NCI-H1436 (cell line): ENCODE data around the gene ANKRD18B.
"Not testable (repeated sequence)": the region's sequence is repeated elsewhere in the genome, so short reads cannot be mapped to it uniquely, and the experiment has no call there.

Source experiments
- DNase-seq: peaks from one replicate; lab custom pipeline; 2025; lab: John Stamatoyannopoulos, UW

Gene ANKRD18B

DNA sequence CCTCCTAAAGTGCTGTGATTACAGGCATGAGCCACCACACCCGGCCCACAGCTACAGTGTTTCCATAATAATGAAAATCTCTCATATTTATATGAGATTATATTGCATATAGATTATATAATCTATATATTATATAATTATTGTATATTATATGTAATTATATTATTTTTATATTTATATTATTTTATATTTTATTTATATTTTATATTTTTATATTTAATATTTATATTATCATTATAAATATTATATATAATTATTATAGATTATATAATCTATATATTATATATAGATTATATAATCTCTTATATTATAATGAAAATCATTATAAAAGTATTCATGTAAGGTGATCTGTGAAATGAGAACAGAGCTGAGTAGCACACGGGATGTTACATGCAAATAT is 11.5 kb downstream of the ANKRD18B start:
- DNase-seq, result no peak

DNA sequence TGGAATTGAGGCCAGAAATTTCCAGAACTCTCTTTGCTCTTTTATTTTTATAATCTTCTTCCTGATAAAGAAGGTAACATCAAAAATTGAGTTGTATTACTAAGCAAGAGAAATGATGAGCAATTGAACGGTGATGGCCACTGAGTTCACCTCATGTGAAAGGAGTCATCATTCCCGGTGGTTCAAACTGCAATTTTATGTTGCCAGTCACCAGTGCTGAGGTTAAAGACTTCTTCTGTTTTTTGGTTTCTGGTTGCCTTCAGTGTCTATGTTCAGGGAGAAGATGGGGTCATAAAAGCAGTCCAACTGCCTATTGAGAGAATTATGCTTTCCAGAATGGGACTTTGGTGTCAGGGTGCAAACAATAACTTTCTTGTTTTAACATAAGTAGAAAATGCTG is 19.4 kb downstream of the ANKRD18B start:
- DNase-seq, result not testable (repeated sequence)

DNA sequence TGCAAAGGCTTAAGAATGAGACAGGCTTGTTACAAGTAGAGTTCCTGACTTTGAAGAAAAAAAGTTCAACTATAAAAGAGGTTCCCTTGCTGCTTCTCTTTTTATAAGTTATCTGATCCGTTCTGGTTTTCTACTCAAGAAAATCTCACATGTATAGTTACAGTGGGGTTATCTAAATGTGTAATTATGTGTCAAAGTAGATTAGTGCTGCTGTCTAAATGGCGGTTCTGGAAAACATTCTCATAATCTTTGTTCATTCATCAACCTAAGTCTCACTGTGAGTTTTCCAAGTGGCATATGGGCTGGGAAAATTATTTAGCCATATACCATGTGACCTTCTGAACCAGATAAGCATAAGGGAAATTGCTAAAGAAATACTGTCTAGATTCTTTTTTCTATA is 21.7 kb downstream of the ANKRD18B start:
- DNase-seq, result not testable (repeated sequence)

DNA sequence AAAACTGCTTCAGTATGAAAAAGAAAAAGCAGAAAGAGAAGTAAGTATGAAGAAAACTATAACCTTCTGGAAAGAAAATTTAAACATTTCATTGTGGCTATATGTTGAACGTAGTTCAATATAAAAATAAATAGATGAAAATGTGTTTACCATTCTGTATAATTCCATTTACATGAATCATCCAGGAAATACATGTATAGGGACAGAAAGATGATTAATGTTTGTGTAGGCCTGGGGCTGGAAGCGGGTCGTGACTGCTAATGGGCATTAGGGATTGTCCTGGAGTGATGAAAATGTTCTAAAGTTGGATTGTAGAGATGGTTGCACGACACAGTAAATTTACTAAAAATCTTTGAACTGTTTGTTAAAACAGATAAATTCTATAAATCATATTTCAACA is 24.8 kb downstream of the ANKRD18B start:
- not testable (repeated sequence) for DNase-seq

DNA sequence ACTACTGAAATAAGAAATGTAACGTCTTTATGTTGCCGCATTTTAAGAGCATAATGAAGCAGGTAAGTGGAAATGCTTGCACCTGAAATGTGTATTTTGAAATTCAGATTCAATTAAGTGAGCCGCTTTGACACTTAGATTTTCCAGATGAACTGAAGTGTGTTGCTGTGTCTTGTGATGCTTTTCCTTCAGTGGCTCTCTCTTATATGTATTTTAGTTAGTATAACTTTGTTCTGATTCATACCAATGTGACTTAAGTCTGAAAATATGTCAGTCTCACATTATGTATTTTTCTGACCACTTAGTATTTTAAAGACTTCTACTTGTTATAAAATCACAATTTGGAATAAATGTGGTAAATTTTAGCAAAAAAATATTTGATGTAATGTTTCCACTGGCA is 25.4 kb downstream of the ANKRD18B start:
- DNase-seq, result not testable (repeated sequence)

DNA sequence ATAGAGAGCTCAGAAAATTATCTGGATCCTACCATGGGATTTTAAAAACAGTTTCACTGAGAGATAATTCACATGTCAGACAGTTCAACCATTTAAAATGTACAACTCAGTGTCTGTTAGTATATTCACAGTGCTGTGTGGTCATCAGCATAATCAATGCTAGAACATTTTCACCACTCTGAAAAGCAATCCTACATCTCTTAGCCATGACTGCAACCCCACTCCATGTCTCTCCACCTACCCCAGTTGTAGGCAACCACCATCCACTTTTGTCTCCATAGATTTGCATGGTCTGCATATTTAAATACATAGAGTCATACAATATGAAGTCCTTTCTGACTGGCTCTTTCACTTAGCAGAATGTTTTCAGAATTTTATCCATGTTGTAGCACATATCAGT is 27.1 kb downstream of the ANKRD18B start:
- not testable (repeated sequence) for DNase-seq

DNA sequence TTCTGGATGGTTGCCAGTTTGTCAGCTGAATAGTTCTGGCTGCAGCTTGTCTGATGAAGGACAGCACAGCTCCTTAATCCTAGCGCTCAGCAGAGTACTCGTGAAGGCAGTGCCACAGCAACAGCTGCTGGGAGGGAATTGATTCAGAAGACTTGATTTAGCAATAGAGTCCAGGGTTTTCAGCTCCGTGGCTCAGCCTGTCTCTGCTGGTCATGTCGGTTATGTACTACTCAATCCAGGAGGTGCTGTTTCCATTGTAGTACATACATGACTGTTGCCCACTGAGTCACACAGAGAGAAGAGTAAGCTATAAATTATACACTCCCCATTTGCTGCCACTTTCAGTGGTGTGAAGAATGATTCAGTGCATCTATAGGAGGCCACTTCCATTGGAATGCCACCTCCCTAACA is 28.3 kb downstream of the ANKRD18B start:
- not testable (repeated sequence) for DNase-seq

DNA sequence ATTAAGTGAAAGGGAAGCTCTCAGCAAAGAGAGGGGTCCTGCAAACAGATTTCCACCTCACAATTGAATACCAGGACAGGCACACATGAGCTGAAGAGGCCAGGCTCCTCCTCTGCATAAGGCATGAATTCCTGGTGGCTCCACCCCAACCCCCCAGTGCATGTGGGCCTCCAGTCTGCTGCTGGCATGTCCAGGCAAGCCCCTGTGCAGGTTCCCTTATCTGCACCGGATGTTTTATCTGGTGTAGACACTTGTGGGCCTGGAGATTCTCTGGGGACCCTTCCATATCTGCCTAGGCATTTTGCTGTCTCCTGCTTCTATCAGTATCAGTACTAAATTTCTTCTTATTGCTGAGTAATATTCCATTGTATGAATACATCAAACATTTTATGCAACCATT is 36.2 kb downstream of the ANKRD18B start:
- DNase-seq, result not testable (repeated sequence)

DNA sequence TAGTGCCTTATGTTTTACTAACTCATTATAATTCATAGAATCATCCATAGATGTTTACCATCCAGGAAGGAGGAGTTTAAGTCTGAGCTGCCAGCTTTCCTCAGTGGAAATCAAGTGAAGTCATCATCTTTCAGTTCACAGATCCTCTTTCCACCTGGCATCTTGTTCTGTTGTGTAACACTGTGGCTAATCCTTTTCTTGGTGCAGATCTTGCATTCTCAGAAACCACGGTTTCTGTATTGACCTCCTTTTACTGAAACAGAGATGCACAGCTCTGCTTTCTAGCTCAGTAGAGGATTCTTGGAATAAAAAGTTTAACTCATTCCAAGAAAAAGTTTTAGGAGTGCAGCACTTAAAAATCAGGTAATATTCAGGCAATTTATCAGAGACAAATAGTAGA is 38.1 kb downstream of the ANKRD18B start:
- DNase-seq, result not testable (repeated sequence)

DNA sequence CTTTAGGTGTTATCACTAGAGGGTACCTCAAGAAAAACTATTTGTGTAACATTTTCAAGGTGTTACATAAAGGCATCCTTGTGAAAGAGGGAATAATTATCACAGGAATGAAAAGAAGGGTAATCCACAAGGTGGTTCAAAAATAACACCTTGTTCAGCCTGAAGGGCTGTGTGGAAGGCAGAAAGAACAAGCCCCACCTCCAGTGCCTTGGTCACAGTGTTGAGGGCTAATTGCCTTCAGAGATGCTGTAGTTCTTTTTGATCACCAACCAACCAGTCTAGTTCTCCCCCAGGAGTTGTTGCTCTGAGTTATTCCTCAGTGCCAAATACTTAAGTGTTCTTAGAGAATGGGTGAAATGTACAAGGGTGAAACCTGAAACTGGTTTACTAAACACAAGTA is 43.7 kb downstream of the ANKRD18B start:
- not testable (repeated sequence) for DNase-seq

DNA sequence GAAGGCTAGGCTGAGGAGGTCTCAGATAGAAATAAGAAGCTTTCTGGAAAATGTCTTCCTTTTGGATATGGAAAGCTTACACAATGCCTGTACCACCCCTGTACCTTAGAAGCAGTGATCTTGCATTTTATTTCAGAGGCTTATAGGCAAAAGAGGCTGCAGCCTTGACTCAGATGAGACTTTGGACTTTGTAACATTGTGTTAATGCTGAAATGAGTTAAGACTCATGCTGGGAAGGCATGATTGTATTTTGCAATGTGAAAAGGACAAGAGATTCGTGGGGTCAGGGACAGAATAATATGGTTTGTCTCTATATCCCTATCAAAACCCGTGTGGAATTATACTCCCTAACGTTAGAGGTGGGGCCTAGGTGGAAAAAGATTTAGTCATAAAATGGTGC is 53.7 kb downstream of the ANKRD18B start:
- DNase-seq, result not testable (repeated sequence)

DNA sequence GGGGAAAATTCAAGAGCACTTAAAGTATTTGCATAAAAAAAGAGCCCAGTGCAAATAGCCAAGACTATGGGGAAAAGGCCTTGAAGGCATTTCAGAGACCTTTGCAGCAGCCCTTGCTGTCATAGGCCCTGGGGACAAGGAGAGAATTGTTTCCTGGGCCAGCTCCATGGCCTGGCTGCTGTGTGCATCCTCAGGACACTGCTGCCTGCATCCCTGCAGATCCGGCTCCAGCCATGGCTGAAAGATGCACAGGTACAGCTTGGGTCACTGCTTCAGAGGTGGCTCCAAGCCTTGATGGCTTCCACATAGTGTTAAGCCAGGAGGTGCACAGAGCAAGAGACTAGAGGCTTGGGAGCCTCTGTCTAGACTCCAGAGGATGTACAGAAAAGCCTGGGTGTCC is 55.9 kb downstream of the ANKRD18B start:
- not testable (repeated sequence) for DNase-seq

DNA sequence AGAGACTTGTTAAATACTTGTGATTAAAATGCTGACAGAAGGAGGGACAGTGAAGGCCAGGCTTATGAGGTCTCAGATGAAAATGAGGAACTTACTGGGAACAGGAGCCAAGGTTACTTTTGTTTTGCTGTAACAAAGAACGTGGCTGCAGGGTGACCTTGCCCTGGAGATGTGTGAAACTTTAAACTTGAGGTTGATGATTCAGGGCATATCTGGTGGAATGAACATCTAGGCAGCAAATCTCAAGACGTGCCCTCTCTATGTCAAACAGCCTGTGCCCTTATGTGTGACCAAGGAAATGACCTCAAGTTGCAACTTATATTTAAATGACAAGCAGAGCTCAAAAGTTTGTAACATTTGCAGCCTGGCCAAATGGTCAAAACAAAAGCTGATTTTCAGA is 58.6 kb downstream of the ANKRD18B start:
- not testable (repeated sequence) for DNase-seq

DNA sequence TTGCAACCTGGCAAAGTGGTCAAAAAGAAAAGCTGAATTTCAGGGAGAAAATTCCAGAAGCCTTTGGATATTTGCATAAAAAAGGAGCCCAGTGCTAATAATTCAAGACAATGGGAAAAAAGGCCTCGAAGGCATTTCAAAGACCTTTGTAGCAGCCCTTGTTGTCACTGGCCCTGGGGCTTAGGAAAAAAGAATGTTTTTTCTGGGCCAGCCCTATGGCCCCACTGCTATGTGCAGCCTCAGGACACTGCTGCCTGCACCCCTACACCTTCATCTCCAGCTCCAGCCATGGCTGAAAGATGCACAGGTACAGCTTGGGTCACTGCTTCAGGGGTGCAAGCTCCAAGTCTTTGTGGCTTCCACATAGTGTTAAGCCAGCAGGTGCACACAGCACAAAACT is 62.1 kb downstream of the ANKRD18B start:
- DNase-seq, result not testable (repeated sequence)

DNA sequence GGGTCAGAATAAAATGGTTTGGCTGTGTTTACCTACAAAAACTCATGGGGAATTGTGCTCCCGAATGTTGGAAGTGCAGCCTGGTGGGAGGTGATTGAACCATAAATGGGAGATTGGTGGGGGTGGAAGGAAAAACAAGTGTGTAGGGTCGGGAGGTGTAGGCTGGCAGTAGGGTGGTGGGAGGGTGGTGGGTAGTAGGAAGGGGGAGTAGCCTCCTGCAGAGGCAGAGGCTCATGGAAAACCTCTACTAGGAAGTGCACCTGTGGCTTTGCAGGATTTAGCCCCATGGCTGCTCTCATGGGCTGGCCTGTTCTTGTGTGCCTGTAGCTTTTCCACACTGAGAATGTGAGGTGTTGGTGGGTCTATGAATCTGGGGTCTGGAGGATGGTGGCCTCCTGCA is 63.7 kb downstream of the ANKRD18B start:
- DNase-seq, result not testable (repeated sequence)

DNA sequence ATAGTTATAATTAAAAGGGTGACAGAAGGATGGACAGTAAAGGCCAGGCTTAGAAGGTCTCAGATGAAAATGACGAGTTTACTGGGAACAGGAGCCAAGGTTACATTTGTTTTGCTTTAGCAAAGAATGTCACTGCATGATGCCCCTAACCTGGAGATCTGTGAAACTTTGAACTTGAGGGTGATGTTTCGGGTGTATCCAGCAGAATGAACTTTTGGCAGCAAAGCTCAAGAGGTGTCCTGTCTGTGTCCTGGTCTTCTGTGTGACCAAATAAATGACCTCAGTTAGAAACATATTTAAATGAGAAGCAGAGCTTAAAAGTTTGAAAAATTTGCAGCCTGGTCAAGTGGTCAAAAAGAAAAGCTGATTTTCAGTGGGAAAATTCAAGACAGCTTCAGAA is 64.8 kb downstream of the ANKRD18B start:
- not testable (repeated sequence) for DNase-seq

DNA sequence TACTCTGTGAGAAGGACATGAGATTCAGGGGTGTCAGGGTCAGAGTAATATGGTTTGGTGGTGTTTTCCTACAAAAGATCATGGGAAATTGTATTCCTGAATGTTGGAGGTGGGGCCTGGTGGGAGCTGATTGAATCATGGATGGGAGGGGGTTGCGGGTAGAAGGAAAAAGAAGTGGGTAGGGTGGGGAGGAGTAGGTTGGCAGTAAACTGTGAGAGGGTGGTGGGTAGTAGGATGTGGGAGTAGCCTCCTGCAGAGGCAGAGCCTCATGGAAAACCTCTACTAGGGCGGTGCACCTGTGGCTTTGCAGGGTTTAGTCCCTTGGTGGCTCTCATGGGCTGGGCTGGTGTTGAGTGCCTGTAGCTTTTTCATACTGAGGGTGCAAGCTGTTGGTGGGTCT is 66.8 kb downstream of the ANKRD18B start:
- not testable (repeated sequence) for DNase-seq

DNA sequence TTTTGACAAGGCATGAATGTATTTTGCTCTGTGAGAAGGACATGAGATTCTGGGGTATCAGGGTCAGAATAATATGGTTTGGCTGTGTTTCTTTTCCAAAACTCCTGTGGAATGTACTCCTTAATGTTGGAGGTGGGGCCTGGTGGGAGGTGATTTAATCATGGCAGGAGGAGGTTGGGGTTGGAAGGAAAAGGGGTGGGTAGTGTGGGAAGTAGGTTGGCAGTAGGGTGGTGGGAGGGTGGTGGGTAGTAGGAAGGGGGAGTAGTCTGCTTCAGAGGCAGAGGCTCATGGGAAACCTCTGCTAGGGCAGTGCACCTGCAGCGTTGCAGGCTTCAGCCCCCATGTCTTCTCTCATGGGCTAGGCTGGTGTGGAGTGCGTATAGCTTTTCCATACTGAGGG is 72.9 kb downstream of the ANKRD18B start:
- DNase-seq, result not testable (repeated sequence)

DNA sequence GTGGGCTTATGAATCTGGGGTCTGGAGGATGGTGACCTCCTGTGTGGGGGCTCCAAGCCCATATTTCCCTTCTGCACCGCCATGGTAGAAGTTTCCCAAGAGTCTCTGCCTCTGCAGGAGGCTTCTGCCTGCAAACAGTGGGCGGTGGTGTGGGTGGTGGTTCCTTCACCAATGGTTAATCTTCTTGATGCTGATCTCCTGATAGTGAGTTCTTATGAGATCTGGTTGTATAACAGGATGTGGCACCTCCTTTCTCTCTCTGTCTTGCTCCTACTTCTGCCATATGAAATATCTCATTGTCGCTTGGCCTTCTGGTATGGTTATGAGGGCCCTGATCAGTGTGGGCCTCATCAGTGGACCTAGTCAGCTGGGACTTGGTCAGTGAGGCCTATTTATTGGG is 73.3 kb downstream of the ANKRD18B start:
- DNase-seq, result not testable (repeated sequence)

DNA sequence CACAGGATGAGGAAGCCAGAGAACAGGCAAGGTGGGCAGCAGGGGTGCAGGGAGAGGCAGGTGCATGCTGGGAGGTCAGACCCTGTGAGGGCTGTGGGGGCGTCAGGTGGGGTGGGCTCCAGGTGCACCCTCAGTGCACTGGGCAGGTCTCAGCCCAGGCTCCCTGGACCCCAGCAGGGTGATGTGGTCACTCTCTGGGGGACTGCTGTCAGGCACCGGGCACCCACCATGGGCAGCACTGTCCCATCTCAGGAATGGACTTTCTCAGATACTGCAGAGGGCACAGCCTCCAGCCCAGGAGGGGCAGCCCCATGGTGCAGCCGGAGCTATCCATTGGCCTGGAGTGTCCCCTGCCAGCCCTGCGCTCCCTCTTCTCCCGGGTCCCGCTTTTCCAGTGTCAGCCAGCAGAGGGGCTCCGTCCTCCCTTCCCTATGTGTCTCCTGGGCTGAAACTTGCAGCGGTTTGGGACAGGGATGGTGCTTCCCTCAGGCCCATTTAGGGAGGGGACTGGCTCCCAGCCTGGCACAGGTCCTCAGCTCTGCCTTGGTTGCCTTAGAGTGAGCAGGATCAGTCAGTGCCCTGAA is 74.8 kb downstream of the ANKRD18B start:
- not testable (repeated sequence) for DNase-seq

DNA sequence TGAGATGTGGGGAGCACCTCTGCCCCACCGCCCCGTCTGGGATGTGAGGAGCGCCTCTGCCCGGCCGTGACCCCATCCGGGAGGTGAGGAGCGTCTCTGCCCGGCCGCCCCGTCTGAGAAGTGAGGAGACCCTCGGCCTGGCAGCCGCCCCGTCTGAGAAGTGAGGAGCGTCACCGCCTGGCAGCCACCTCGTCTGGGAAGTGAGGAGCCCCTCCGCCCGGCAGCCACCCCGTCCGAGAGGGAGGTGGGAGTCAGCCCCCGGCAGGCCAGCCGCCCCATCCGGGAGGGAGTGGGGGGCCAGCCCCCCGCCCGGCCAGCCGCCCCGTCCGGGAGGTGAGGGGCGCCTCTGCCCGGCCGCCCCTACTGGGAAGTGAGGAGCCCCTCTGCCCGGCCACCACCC is 76.9 kb downstream of the ANKRD18B start:
- DNase-seq, result not testable (repeated sequence)

DNA sequence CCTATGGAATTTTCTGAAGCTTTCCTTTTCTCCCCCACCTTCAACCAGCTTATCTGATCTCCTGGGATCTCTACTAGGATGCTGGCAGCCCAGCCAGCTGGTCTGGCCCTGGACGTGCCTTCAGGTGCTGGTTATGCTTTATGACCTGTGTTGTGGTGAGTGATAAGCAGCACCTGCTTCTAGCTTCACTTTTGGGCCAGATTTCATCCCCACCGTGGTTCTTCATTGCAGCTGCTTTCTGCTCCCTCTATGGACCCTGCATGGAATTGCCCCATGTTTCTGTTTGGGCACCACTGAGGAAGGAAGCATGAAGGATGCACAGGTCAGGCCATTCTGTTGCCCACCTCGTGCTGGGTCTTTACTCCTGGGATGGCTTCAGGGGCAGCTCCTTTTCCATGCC is 80.2 kb downstream of the ANKRD18B start:
- DNase-seq, result not testable (repeated sequence)

DNA sequence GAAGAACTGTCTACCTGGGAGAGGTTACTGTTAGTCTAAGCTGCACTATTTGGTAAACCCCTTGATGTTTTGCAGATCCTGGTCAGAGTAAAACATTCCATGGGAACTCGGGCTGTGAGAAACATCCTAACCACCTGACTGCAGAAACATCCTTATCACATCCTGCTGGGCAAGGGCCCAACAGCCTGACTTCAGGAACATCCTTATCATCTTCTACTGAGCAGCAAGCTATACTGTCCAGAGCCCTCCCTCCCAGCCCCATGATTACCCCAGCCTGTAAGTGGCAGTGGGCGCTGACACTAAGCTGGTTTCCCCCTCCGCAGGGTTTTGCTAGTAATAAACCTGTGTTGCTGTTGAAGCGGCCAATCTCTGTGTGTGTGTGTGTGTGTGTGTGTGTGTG is 80.9 kb downstream of the ANKRD18B start:
- not testable (repeated sequence) for DNase-seq

DNA sequence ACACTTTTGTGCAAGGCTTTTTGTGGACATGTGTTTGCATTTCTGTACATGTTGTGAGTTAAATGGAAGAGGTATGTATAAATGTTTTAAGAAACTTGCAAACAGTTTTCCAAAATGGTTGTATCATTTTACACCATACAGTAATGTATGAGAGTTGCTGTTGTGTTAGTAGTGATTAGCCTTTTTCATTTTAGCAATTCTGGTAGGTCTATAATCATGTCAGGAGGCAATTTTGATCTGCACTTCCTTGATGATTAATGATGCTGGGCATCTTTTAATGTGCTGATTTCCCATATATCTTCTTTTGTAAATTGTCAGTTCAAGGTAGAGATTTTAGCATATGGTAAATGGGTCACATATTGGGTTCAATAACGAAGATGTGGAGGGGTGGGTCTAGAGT is 87.3 kb downstream of the ANKRD18B start:
- no peak for DNase-seq
